BE2C (cell line): ENCODE data around the gene LTO1.
"Not testable (repeated sequence)": the region's sequence is repeated elsewhere in the genome, so short reads cannot be mapped to it uniquely, and the experiment has no call there.

Experiments used
- DNase-seq: peaks from one replicate; pipeline ENCODE4 v3.0.0-alpha.2; 2020
- H3K27me3 ChIP-seq: fragments of 250-450 bp; sonication (Bioruptor Pico); 2 replicates; pipeline ENCODE4 v1.5.1; 2020; ENCODE audit warnings: mild to moderate bottlenecking
- H3K36me3 ChIP-seq: fragments of 250-450 bp; sonication (Bioruptor Pico); 2 replicates; pipeline ENCODE4 v1.5.1; 2020; ENCODE audit warnings: mild to moderate bottlenecking
- H3K4me1 ChIP-seq: fragments of 250-450 bp; sonication (Bioruptor Pico); 2 replicates; pipeline ENCODE4 v1.5.1; 2020
- H3K4me3 ChIP-seq: 2 replicates; pipeline ENCODE4 v1.5.1; 2011; ENCODE audit warnings: low read depth, low read length
- H3K9me3 ChIP-seq: fragments of 250-450 bp; sonication (Bioruptor Pico); 2 replicates; pipeline ENCODE4 v1.5.1; 2020
- CTCF ChIP-seq: IDR thresholded peaks from 2 replicates; pipeline ENCODE4 v1.5.1; 2012; ENCODE audit warnings: mild to moderate bottlenecking, low read depth, low read length

Gene LTO1

GRCh38 chr11:69692422-69692821, 17.3 kb upstream of the LTO1 start:
- H3K9me3 ChIP-seq = no peaks in the 10 kb centered on the region
- no peak for DNase-seq
- no peaks in the 10 kb centered on the region for H3K27me3 ChIP-seq
- H3K4me1 ChIP-seq = peaks cover 2% of the 10 kb centered on the region; the same call in 1 of the 2 replicates
- TF ChIP-seq CTCF = no peak
- H3K36me3 ChIP-seq = no peaks in the 10 kb centered on the region
- no peak overlapping the region for H3K4me3 ChIP-seq

- no peaks in the 10 kb centered on the region for H3K27me3 ChIP-seq
- no peak for TF ChIP-seq CTCF
- no peak overlapping the region for H3K4me3 ChIP-seq
- no peaks in the 10 kb centered on the region for H3K4me1 ChIP-seq
- no peak for DNase-seq
- H3K36me3 ChIP-seq = no peaks in the 10 kb centered on the region
- no peaks in the 10 kb centered on the region for H3K9me3 ChIP-seq
Observed at GRCh38 chr11:69691463-69691862, 16.3 kb upstream of the LTO1 start.

- Histone ChIP-seq H3K36me3 (no peaks in the 10 kb centered on the region), H3K27me3 (peaks cover 5% of the 10 kb centered on the region; the same call in 1 of the 2 replicates), H3K4me1 (peaks cover 3% of the 10 kb centered on the region; the same call in 1 of the 2 replicates), H3K9me3 (no peaks in the 10 kb centered on the region; the same call in 1 of the 2 replicates), H3K4me3 (no peak overlapping the region)
- TF ChIP-seq CTCF = no peak
- no peak for DNase-seq
Observed at GRCh38 chr11:69689484-69690319, 14.5 kb upstream of the LTO1 start.

GRCh38 chr11:69687969-69688771, 13.0 kb upstream of the LTO1 start:
- H3K27me3 ChIP-seq, H3K36me3 ChIP-seq, H3K9me3 ChIP-seq, H3K4me3 ChIP-seq, DNase-seq, H3K4me1 ChIP-seq: not testable (repeated sequence)

DNA sequence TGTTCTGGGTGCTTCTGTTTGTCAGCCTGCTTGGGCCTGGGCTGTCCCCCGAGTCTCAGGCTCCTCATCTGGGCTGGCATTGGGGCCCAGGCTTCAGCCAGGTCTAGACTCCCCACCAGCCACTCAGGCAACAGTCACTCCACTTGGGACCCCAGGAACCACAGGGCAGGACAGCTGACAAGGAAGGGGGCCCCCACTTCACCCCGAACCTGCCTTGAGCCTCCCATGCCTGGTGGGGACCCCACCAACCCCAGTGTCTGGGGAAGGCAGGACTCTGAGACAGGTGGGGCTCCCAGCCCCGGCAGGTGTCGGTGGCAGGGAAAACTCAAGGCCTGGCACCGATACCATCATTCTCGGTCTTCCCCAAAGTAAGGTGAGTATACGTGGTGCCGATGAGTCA, 11.7 kb upstream of the LTO1 start:
- DNase-seq = no peak
- TF ChIP-seq CTCF = no peak
- no peaks in the 10 kb centered on the region for H3K36me3 ChIP-seq
- no peak overlapping the region for H3K4me3 ChIP-seq
- H3K27me3 ChIP-seq = peaks cover 5% of the 10 kb centered on the region; the same call in 1 of the 2 replicates
- H3K9me3 ChIP-seq = no peaks in the 10 kb centered on the region; the same call in none of the 2 replicates
- peaks cover 3% of the 10 kb centered on the region; the same call in 1 of the 2 replicates for H3K4me1 ChIP-seq

- Histone ChIP-seq H3K36me3 (no peaks in the 10 kb centered on the region), H3K27me3 (peaks cover 5% of the 10 kb centered on the region; the same call in 1 of the 2 replicates), H3K9me3 (no peaks in the 10 kb centered on the region; the same call in none of the 2 replicates), H3K4me3 (no peak overlapping the region), H3K4me1 (peaks cover 3% of the 10 kb centered on the region; the same call in 1 of the 2 replicates)
- no peak for TF ChIP-seq CTCF
- DNase-seq = no peak
Observed at GRCh38 chr11:69686452-69686851, 11.3 kb upstream of the LTO1 start.
